ENCODE measurements around the gene PLAC8L1. TPM values are rescaled to one million over a fixed set of nuclear protein-coding genes. Genes with fewer than 3 reads are reported as not detected.
A peak's percentile ranks its signal among the peaks of the same experiment; 100 is the strongest.

PLAC8L1 gene
- total RNA-seq, 1 donor from 2014 or later = not detected

DNA sequence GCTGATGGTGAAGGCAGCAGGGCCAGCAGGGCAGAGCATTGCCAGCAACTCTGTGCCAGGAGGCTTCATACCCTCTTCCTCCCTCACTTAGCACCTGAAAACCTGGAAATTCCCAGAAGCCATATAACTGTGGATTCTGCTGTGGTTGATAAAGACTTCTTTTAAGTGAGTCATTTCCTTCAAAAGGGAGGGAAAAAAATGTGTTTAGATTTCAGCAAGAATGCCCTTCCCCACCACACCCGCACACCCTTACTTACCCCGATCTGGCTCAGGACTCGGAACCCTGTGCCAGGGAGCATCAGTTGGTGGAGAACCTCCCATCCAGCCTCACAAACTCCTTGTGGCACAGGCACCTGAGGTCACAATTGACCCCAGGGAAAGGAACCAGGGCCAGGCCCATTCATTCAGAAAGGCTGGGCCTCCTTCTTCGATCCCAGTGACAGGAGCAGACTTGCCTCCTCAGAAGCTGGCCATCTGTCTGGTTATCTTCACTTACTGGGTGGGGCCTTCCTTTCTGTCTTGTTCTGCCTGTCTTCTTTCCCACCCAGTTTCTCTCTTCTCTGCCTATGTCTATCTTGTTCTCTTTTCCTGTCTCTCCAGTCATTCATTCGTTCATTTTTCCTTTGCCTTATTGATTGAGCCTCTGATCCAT is 62.6 kb downstream of the PLAC8L1 start:
- peak; percentile 95 for DNase-seq (ENCODE audit: low read depth)

GRCh38 chr5:146041180-146041789 is 64.1 kb downstream of the PLAC8L1 start:
- no peak for DNase-seq (ENCODE audit: low read depth)

GRCh38 chr5:146040527-146040926 is 64.8 kb downstream of the PLAC8L1 start:
- DNase-seq (ENCODE audit: low read depth) = no peak

- DNase-seq (ENCODE audit: low read depth) = peak; percentile 45
Measured at GRCh38 chr5:146039420-146039819, 66.0 kb downstream of the PLAC8L1 start.

GRCh38 chr5:146034605-146035004 is 70.8 kb downstream of the PLAC8L1 start:
- no peak for DNase-seq (ENCODE audit: low read depth)

Other genes with a start within 250 kb of the PLAC8L1 start
- not detected in 2 replicates for gene GRXCR2, start 232.6 kb downstream of the PLAC8L1 start, total RNA-seq
- 7.6 and 8.1 TPM in 2 replicates for gene SH3RF2, start 169.0 kb downstream of the PLAC8L1 start, total RNA-seq
- gene LARS1, start 77.1 kb upstream of the PLAC8L1 start, total RNA-seq = 132 and 139 TPM in 2 replicates
- gene RBM27, start 98.0 kb upstream of the PLAC8L1 start, total RNA-seq = 27.6 and 38.2 TPM in 2 replicates
- gene POU4F3, start 233.3 kb upstream of the PLAC8L1 start, total RNA-seq = 0.05 TPM in 1 of 2 replicates, not detected in the other

Data from renal cortical epithelial cell (primary cell).